SU-DHL-6 (cell line): Measurements from ENCODE around the gene H2BK1.

ENCODE experiments used
- CTCF ChIP-seq: fragments of 200-600 bp; sonication (generic); IDR thresholded peaks from one replicate; pipeline ENCODE4 v1.5.1; 2017; ENCODE audit warnings: antibody characterized with exemption, mild to moderate bottlenecking, low read length, moderate library complexity; ENCODE audit not compliant: insufficient read depth, poor library complexity, severe bottlenecking
- EZH2phosphoT487 ChIP-seq: fragments of 200-600 bp; sonication (generic), shearing (Covaris generic); conservative IDR thresholded peaks from 2 replicates; pipeline ENCODE4 v1.6.1; 2018; ENCODE audit warnings: mild to moderate bottlenecking, antibody characterized with exemption, low read length, moderate library complexity, mixed read lengths

GRCh38 chr7:151195616-151196450 is 14.5 kb downstream of the H2BK1 start:
- no peak for TF ChIP-seq CTCF
- no peak for TF ChIP-seq EZH2phosphoT487
